ENCODE measurements around the gene PXDN.
"Not testable (repeated sequence)": the region's sequence is repeated elsewhere in the genome, so short reads cannot be mapped to it uniquely, and the experiment has no call there.

- TF ChIP-seq POLR2A (IDR thresholded peaks at IDR 0.05; ENCODE audit: low read length); GATA1 (IDR thresholded peaks at IDR 0.05; ENCODE audit: low read depth, low read length): not testable (repeated sequence)
Observed at GRCh38 chr2:1700427-1700826, 43.9 kb downstream of the PXDN start.
